AG10803 (cell line): Measurements from ENCODE around the gene SCUBE1.

Experiments
- DNase-seq: peaks from one replicate; pipeline ENCODE4 v3.0.0; 2010; ENCODE audit warnings: low read depth
- H3K4me3 ChIP-seq: 2 replicates; pipeline ENCODE4 v1.5.1; 2011; ENCODE audit warnings: mild to moderate bottlenecking, low read length, control low read depth
- CTCF ChIP-seq: conservative IDR thresholded peaks from 2 replicates; pipeline ENCODE4 v1.5.1; 2011; ENCODE audit warnings: mild to moderate bottlenecking, low read length, control low read depth, inconsistent platforms

The SCUBE1 gene

GRCh38 chr22:43387815-43388214 lies 44.6 kb upstream of the SCUBE1 start:
- DNase-seq = no peak
- H3K4me3 ChIP-seq = no peak overlapping the region
- no peak for TF ChIP-seq CTCF

DNA sequence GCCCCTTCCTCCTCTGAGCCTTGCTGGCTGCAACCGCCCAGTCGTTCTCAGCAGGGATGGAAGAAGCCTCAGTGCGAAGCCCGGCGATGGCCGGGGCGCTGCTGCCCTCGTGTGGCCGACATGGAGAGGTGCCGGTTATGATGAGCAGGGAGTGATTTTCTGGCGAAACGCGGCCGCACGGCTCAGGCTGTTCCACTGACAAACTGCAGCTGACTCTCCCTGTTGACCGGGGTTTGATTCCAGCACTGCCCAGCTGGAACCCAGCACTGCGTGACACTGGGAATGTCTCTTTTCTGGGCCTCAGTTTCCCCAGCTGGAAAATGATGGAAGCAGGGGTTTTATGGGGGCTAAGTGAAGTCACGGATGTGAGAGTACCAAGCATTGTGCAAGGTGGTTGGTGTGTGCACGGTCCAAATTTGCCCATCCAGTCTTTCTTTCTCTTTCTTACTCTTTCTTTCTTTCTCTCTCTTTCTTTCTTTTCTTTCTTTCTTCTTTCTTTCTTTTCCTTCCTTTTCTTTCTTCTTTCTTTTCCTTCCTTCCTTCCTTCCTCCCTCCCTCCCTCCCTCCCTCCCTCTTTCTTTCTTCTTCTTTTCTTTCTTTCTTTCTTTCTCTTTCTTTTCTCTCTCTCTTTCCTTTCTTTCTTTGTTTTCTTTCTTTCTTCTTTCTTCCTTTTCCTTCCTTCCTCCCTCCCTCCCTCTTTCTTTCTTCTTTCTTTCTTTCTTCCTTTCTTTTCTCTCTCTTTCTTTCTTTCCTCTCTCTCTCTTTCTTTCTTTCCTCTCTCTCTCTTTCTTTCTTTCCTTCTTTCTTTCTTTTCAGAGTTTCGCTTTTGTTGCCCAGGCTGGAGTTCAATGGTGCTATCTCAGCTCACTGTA lies 42.8 kb upstream of the SCUBE1 start:
- H3K4me3 ChIP-seq = no peak overlapping the region
- DNase-seq = peak; percentile 72
- peak; percentile 92 for TF ChIP-seq CTCF

DNA sequence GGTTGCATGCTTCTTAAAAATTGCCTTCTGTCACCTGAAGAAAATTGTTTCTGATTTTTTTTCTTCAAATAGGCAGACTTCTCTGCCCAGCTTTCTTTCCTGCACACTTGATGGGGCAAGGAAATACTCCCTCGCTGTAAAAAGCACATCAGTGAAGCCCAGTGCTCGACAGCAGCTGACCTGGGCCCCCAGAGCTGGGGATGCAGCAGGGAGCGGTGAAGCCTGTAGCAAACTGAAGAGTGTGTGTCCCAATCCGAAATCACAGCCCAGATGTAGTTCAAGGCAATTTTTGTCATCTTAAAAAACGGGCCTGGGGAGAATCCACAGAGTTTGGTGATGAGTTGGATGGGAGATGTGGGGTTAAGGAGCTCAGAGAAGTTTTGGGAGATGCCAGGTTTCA lies 41.7 kb upstream of the SCUBE1 start:
- DNase-seq = no peak
- H3K4me3 ChIP-seq = no peak overlapping the region
- no peak for TF ChIP-seq CTCF

- no peak for DNase-seq
- TF ChIP-seq CTCF = no peak
- H3K4me3 ChIP-seq = no peak overlapping the region
Observed at GRCh38 chr22:43381693-43382092, 38.5 kb upstream of the SCUBE1 start.

DNA sequence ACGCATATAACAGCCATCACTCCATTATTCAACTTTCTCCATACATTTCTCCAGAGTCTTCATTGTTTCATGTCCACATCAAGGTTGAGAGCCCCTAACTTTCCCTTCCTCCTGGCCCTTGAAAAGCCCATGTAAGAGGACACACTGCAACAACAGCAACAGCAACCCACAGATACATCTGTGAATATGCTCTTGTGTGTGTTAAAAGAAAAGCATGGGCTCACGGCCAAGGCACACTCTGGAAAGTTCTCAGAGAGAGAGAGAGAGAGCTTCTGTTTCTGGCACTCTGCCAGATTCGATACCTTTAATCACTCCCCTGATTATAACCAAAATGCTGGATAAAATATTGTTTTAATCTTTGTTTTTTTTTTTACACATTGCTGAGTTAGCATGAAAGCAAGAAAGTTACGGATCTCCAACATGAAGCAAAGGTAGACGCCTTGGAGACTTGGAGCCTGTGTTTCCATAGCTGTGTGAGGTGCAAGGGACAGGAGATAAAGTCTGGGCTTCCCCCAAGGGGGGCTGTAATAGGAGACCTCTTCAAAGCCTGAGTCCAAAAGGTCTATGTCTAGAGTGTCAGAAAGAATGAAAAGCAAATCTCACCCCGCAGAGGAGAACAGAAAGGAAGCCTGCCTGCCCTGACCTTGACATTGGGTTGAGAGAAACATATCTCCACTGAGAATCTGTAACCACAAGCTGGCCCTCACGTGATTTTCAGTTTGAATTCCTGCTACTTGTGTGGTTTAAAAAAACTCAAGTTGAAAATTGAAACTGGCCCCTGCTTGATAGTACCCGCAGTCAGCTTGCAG lies 34.9 kb upstream of the SCUBE1 start:
- DNase-seq = peak; percentile 29
- H3K4me3 ChIP-seq = no peak overlapping the region
- TF ChIP-seq CTCF = no peak

- DNase-seq = peak; percentile 34
- no peak for TF ChIP-seq CTCF
- H3K4me3 ChIP-seq = no peak overlapping the region
Observed at GRCh38 chr22:43377548-43377895, 34.4 kb upstream of the SCUBE1 start.
